T-helper 22 cell (primary cell): Measurements from ENCODE around the gene DOCK1.

ENCODE experiments used
- DNase-seq: peaks from one replicate; pipeline ENCODE4 v3.0.0-alpha.2; 2020; ENCODE audit warnings: low read depth

The DOCK1 gene

DNA sequence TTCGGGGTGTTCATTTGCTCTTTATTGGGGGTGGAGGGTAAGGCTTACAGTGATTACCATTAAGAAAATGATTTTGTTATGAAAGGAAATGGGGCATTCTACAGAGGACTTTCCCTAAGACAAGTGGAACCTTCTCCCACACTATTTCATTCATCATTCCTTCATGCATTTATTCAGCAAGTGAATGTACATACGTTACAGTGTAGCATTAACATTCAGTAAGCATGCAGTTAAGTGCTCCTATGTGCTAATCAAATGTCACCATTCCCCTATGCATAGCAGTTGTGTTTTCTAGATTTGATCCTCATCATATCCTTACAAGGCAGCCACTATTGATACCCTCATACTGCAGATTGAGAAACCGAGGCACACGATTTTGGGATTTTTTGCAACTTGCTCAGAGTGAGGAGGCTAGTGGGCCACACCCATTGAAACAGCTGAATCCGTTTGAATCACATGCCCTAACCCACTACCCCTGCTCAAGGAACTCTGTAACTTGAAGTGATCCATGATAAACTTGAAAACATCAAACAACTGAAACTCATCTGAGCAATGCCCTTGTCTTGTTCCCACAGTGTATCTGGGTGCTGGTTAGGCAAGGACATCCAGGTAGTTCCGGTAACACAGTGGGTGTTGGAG, 274.5 kb downstream of the DOCK1 start:
- no peak for DNase-seq

DNA sequence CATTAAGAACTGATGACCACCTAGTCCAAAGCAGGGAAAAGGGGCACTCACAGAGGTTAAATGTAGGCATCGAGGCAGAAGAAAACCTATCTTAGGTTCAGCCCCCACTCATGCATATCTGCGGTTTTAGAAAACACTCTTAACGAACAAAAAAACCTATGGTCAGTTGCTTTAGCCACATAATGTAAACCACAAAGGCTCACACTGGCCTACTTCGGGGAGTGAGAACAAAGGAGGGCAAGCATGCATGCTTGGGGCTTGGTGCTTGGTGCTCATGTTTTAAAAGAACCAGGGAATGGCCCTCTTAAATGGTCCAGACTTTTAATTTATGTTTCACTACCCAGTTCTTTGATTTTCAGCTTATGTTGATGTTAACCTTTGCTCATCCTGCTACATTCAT, 276.9 kb downstream of the DOCK1 start:
- no peak for DNase-seq

DNA sequence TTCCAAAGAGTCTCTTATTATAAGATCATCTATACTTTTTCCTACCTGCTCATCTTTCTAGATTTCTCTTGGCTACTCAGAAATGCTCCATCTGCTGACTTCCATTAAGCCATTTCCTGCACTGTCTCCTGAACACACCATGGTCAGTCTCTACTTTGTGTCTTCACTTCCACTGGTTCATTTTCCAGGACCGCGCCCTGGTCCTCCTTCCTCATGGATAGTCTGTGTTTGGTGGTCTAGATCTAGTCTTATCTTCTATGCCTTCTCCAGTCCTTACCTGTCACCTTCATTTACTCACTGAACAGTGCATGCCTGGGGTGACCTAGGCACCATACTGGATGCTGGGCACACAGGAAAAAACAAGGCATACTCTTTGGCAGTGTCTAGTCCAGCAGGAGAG, 279.4 kb downstream of the DOCK1 start:
- DNase-seq = no peak

DNA sequence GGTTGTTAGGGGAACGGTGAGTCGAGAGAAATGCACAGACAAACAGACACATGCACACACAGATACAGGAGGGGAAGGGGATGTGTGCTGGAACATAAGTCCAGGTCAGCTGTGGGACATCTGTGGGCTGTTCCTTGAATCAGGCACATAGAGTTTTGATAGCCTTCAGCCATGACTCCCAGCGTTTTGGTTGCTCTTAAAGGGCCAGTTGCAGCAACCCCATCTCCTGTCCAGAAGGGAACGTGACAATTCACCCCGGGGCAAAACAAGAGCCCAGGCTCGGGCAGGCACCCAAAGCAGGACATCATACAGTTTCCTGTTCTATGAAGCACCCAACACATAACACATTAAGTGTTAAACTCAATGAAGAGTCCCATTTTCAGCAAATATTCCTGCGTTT, 281.6 kb downstream of the DOCK1 start:
- no peak for DNase-seq

DNA sequence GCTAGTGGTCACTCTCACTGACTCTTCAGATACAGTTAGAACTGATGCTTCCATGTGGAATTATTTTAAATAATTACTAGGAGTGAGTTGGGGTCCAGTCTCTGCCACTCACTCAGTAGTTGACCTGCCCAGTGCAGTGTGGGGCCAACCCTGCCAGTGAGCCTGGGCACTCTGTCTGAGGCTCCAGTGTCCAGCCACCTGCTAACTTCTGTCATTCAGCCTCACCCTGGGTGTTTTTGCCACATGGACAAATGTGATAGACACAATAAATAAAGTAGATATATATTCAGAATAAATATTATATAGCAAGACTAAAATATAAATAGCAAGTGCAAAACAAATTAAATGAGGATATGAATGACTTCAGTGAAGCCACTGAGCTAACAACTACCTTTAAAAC, 284.0 kb downstream of the DOCK1 start:
- DNase-seq = no peak

DNA sequence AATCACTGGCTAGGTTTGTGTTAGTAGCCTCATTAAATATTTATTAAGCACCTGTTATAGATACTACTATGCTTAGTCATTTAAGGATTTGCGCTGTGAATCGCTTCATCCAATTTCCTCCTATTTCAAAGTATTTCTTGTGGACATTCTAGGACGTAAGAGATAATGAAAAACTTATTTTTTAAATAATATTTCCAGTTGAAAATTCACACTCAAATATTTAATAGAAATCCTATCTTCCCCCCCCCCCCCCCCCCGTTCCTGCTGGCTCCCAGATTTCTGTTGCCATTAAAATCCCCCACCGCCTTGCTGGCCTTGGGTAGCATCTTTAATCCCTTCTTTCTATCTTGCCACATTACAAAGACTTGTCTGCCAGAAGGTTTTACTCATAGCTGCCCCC, 285.2 kb downstream of the DOCK1 start:
- no peak for DNase-seq

DNA sequence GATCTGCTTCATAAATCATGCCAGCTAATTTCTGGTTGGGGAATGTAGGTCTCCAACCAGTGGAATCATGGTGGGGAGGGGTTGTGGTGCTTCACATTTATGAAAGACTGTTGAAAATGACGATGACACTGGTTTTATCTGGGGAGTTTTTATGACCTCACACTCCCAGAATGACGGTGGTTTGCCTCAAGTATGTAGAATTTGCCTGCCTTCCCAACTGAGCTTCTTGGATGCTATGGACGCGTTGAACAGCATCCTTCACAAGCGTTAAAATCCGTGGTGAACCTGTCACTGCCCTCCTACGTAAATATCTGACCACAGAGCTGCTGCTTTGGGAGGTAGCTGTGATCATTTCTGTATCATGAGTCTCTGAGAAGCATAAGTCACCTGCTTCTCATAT, 287.9 kb downstream of the DOCK1 start:
- no peak for DNase-seq

DNA sequence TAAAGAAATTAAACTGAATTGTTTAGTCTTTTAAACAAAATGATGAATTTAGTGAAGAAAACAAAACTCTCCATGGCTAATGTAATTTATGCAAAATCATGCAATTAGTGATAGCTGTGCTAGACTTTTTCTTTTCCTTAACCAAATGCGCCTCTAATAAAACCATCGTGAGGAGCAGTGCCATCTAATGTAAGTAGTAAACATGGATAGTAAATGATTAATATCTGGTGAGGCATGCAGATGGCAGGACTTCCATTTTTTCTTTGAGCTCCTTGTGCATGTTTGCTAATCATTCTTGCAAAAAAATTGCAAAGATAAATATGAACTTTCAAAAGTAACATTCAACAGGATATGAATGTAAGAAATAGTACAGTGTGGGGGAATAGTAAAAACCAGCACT, 288.9 kb downstream of the DOCK1 start:
- DNase-seq = no peak

DNA sequence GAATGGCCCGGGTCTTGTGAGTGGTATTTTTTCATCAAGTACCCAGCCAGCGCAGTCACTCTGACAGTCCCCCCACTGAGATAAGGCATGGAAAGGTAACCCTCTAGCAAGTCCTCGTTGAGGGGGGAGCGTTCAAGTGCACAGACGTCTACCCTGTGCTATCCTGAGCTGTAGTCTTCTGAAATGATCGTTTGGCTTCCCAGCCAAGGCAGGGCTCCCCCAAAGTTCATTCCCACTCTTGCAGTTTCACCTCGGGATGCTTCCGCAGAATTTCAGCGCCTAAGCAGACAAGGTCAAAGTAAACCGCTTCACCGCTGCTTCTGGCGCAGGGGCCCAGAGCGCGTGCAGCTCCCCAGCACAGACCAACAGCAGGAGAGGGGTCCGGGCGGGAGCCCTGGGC, 289.4 kb downstream of the DOCK1 start:
- no peak for DNase-seq

DNA sequence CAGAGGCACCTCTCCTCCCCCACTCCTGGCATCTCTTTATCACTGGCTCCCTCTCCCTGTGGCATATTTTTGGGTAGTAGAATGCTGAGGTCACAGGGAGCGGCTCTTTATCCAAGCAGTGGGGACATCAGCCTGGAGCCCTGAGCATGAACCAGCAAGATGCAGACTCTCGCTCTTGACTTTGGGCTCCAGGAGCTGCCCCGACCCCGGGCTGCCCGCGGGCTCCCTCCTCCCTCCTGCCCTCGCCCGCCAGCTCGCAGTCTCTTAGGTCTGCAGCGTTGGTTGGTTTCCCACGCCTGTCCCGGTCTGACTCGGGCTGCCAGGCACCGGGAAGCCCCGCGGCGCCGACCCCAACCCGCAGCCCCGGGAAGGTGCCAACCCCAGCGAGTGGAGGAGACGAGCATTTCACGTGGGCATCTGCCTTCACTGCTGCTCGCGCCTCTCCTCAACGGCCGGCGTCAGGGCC, 289.8 kb downstream of the DOCK1 start:
- DNase-seq = no peak

DNA sequence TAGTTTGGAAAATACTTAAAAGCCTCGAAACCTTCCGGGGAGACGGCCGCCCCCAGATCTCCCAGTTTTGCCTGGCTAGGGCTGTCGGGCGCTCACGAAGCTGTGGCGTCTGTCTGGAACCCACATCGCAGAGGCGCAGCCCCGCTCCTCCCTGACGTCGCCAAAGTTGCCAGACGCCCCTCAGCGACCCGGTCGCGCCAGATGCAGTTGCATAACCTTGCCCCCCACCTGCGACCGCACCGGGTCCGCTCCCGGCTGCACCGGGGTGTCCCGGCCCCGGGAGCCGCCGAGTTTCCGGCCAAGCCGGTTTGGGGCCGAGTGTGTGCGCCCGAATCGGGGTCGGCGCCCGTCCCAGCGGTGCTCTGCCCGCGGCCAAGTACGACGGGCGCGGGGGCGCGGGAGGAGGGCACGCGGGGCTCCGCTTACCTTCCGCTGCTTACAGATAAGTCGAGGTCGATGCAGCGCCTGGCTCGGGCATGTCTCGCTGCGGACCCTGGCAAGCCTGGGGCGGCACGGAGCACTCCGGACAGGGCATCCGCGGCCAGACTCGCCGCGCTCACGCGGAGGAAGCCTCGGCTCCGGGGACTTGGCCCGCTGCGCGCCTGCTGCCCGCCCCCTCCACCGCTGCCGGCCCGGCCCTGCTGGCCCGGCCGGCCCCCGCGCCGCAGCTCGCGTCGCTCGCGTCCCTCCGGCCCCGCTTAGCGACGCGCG, 290.5 kb downstream of the DOCK1 start:
- DNase-seq = no peak

DNA sequence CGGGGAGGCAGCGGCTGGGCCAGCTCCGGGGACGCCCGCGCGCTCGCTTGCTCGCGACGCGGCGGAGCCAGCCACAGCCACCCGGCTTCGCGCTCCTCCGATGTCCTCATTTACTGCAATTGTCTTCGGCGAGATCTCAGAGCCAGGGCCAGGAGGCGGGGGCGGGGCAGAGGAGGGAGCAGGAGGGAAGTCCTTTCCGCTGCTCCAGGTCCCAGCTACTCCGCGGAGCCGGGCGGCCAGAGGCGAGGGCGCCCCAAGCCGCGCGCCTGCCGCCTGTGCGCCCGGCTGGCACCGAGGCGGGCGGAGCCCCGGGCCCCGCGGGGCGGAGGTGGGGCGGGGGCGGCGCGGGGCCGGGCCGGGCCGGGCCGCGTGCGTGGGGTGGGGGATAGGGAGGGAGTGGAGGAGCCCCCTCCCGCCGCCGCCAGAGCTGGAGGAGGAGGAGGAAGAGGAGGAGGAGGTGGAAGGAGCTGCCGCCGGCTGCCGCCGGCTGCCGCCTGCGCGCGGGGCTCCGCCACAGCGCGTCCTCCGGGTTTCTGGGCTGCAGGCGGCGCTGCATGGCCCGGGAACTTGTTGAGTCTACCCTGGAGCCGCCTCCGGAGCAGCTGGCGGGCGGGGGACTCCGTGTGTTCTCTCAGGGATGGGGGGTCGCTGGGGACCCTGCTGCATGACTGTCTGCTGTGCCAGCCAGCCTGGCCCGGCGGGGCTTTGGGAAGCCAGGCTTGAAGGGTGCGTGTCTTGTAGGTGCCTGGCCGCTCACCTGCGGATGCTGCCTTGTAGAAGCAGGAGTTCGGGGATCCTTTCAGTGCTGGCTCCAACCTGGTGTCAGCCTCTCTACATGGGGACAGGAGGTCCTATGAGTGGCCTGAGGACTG, 291.3 kb downstream of the DOCK1 start, which contains the start of gene INSYN2A:
INSYN2A (minus strand) TSS at position 310 of the 872 bp plus-strand sequence. CDS start 20,196 bp downstream, outside the sequence.
- DNase-seq = no peak

DNA sequence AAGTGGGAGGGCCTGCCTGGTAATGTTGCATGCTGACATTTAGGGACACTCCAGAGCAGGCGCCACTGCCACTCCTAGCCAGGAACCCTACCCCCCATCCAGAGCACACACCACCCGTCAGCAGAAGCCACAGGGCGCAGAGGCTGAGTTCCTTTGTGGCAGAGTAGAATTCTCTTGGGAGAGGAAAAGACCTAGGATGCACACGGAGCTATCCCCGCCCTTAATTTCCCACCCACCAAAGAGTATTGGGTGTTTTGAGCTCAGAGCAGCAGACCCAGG, 291.9 kb downstream of the DOCK1 start:
- no peak for DNase-seq

DNA sequence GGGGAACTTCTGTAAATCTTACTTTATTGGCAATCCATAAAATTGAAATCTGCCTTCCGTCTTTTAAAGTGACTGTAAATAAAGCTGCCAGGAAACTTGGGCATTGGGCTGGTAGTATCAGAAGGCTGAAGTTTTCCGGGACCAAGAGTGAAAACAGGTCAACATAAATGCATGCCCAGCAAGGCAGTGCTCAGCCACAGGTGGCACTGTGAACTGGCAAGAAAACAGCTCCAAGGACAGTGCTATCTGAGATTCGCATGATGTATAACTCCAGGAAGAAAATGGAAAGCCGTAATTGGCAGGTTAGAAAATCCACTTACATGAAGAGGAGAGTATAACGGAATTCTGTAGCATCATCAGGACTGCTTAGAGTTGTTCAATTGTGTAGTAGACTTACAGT, 293.1 kb downstream of the DOCK1 start:
- DNase-seq = no peak

DNA sequence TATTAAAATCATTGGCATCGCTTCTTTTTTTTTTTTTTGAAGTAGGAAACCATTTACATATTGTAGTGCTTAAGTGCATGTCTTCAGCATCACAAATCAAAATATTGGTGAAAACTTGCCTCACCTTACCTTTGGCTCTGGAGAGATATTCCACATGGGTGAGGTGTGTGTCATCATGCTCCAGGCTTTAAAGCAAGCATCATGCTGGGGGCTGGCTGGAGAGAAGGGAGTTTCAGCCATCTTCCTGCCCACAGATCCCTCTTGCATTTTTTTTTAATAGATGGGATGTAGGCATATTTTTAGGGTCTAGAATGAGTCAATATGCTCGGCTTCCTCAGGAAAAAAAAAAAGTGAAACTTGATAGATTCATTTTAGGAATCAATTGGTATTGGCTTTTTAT, 293.5 kb downstream of the DOCK1 start:
- DNase-seq = no peak

DNA sequence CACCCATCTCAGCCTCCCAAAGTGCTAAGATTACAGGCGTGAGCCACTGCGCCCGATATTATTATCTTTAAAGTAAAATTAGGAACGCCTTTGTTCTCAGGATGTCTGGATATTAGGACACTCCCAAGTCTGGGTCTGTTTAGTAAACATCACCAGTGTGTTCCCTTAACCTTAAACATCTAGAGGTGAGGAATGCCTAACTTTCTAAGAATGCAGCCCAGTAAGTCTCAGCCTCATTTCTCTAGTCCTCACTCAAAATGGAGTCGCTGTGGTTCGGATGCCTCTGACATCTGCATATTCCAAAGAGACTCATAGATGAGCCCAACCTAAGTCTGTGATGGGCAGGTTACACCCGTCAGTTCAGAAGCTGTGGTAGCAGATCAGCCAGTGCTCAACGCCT, 295.4 kb downstream of the DOCK1 start:
- DNase-seq = no peak

DNA sequence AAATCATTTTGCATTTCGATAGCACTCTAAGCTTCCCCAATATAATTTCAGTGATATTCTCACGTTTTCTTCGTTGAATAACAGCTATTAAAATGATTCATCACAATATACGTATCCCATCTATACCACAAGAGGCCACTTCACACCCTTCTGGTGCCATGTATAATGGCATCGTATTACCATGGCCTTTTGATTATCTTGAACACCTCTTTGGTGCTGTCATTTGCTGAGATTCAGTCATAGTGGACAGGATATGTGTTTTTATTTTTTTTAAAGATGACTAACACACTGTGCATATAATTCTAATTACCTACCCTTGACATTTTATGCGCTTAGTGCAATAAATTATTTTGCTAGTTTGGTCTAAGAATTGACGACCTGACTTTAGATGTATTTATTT, 297.8 kb downstream of the DOCK1 start:
- no peak for DNase-seq

DNA sequence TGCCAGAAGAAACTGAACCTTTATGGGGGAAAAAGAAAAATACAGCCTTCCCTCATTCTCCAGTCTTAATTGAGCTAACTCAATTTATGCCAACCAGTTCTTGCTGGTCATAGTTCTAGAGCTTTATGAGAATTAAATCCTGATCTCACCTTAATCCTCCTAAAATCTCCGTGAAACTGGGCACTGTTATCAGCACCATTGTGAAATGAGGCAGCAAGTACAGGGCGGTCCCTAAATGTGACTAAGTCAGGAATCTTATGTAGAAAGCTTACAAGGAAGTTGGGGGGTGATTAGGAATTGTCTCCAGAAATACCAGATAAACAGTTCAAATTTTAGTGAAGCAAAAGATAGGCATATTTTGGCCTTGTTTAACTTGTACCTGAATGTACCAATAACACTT, 301.9 kb downstream of the DOCK1 start:
- DNase-seq = no peak

DNA sequence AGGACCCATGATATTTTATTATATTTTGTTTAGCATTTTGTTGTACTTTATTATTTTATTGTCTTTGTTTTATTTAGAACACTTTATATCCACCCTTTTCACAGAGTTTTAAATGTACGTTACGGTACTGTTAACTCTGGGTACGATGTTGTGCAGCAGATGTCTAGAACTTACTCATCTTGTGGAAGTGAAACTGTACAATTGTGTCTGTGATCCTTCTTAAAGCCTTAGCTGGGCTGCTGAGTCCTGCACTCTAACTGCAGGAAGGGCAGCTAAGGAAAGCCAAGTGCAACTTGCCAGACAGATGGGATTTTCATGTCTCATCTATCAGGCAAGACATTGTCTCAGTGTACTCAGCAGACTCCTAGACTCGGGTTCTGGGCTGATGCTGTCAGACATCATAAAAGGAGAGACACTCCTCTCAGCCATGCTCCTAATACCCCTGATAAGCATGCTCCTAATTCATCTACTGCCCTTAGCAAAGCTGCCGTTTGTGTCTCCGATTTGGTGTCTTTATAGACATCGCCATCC, 305.8 kb downstream of the DOCK1 start:
- DNase-seq = no peak

DNA sequence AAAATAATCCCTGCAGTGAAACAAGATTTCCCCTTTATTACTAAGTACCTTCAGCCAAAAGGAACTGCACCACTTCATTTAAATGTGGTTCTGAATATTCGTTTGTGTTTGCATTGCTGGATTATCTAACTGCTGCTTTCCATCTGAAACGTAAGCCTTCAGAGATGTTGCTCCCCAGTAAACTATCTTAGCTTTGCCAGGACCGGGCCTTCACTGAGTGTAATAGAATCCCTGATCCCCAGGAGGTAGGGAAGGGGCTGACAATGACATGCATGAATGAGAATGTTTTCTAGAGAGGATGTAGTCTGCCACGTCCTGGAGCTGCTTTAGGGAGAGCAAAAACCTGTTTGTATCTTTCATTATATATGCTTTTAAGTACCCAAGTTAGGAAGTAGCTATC, 310.6 kb downstream of the DOCK1 start:
- DNase-seq = no peak

DNA sequence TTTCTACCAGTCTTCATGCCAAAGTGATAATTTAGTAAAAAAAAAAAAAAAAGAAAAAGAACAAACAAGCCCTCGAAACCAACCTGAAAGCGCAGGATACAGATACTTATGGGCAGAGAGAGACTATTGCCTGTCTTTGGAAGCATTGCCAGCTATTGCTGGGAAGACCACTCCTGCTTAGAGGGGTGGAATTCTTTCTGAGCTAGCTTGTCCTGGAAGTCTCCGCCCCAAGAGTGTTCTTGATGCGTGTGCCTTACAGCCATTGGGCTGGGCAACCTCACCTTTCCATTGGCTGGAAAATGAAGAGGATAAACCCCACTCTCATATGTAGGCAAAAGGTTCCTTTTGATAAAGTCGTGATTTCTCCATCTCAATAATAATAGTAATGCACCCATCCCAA, 311.0 kb downstream of the DOCK1 start:
- DNase-seq = no peak

DNA sequence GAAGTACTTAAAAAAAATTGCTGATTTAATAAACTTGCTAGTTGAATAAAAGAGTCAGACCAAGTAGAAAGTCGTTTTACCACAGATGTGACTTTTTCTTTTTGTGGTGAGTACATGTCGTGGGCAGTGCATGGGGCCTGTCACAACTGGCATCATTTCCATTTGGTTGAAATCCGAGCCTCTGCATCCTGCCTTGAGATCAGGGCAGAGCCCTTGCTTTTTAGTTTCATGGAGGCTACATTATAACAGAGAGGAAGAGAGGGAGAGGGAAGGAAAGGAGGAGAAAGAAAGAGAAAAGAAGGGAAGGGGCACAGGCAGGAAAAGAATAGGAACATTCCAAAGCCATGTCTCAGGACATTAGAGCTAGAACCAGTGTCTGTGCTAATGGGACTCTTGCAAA, 311.6 kb downstream of the DOCK1 start:
- DNase-seq = no peak

DNA sequence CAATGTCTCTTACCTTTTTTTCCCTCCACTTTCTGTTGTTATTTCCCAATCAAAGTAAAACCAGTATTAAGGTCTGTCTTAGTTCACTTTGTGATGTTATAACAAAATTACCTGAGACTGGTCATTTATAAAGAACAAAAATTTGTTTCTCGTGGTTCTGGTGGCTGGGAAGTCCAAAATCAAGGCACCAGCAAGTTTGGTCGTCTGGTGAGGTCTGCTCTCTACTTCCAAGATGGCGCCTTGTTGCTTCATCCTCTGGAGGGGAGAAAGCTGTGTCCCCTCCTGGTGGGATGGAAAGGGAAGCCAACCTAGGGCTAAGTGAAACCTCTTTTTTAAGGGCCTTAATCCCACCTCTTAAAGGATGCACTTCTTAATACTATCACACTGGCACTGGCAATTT, 313.4 kb downstream of the DOCK1 start:
- no peak for DNase-seq
